Karpas-422 (cell line): ENCODE results near the gene HSPB6. TPM values are rescaled to one million over a fixed set of nuclear protein-coding genes. Genes with fewer than 3 reads are reported as not detected.

Experiments
- DNase-seq: peaks from one replicate; pipeline ENCODE4 v3.0.0-alpha.2; 2015
- H2AFZ ChIP-seq: fragments of 200-600 bp; sonication (generic); 2 replicates; pipeline ENCODE4 v1.6.1; 2014; ENCODE audit warnings: antibody characterized with exemption, low read length, mixed read lengths
- H3K27ac ChIP-seq: fragments of 200-600 bp; sonication (generic); 2 replicates; pipeline ENCODE4 v1.5.1; 2014; ENCODE audit warnings: mild to moderate bottlenecking, low read length, moderate library complexity
- H3K27me3 ChIP-seq: fragments of 200-600 bp; sonication (generic); 2 replicates; pipeline ENCODE4 v1.6.1; 2014; ENCODE audit warnings: low read length, mixed read lengths
- H3K36me3 ChIP-seq: fragments of 200-600 bp; sonication (generic); 2 replicates; pipeline ENCODE4 v1.6.1; 2014; ENCODE audit warnings: low read length, mixed read lengths; ENCODE audit not compliant: insufficient read depth
- H3K4me1 ChIP-seq: fragments of 200-600 bp; sonication (generic); 2 replicates; pipeline ENCODE4 v1.6.1; 2014; ENCODE audit warnings: mild to moderate bottlenecking, low read length, mixed read lengths
- H3K4me2 ChIP-seq: fragments of 200-600 bp; sonication (generic); 2 replicates; pipeline ENCODE4 v1.6.1; 2014; ENCODE audit warnings: low read length, low read depth, mild to moderate bottlenecking; ENCODE audit not compliant: poor library complexity, severe bottlenecking
- H3K4me3 ChIP-seq: fragments of 200-600 bp; sonication (generic); 2 replicates; pipeline ENCODE4 v1.5.1; 2014; ENCODE audit warnings: mild to moderate bottlenecking, antibody characterized with exemption, low read length, mixed read lengths
- H3K79me2 ChIP-seq: fragments of 200-600 bp; sonication (generic); 2 replicates; pipeline ENCODE4 v1.6.1; 2014; ENCODE audit warnings: mild to moderate bottlenecking, low read length, mixed read lengths
- H3K9ac ChIP-seq: fragments of 200-600 bp; sonication (generic); 2 replicates; pipeline ENCODE4 v1.6.0; 2014; ENCODE audit warnings: low read length
- H3K9me2 ChIP-seq: fragments of 200-600 bp; sonication (generic), shearing (Covaris generic); replicated peaks from 2 replicates; pipeline ENCODE4 v1.6.0; 2014; ENCODE audit warnings: mild to moderate bottlenecking, low read length, moderate library complexity; ENCODE audit not compliant: insufficient read depth
- H3K9me3 ChIP-seq: fragments of 300-700, 200-600 bp; sonication (generic); 2 replicates; pipeline ENCODE4 v1.6.1; 2014; ENCODE audit warnings: low read length, mixed read lengths
- H4K20me1 ChIP-seq: fragments of 200-600 bp; sonication (generic); 2 replicates; pipeline ENCODE4 v1.6.1; 2014; ENCODE audit warnings: mild to moderate bottlenecking, antibody characterized with exemption, low read length, low read depth; ENCODE audit not compliant: insufficient read depth
- total RNA-seq: library from RNA; depleted of rRNA; stranded (reverse); fragments of >200 nt; shearing (Covaris generic); gene quantifications from 2 replicates; pipeline ENCODE4 v1.2.3, GENCODE V29; 2014; ENCODE audit warnings: low replicate concordance

The HSPB6 gene
- total RNA-seq, 1 experiment from 2014 or later: 1.5 TPM

- Histone ChIP-seq H3K4me3 (peak overlapping the region; percentile 84), H3K4me2 (peak overlapping the region; percentile 98), H3K4me1 (peaks cover 56% of the 10 kb centered on the region), H3K9ac (peak overlapping the region; percentile 85), H4K20me1 (no peaks in the 10 kb centered on the region), H2AFZ (no peak overlapping the region), H3K9me3 (no peaks in the 10 kb centered on the region), H3K27ac (no peak overlapping the region), H3K79me2 (peaks cover 38% of the 10 kb centered on the region), H3K36me3 (no peaks in the 10 kb centered on the region), H3K9me2 (no peaks in the 10 kb centered on the region), H3K27me3 (no peaks in the 10 kb centered on the region)
- DNase-seq: no peak
Measured at GRCh38 chr19:35746531-35746930, 10.3 kb downstream of the HSPB6 start.

GRCh38 chr19:35746087-35746462, 10.8 kb downstream of the HSPB6 start:
- Histone ChIP-seq H3K27me3 (no peaks in the 10 kb centered on the region), H3K79me2 (peaks cover 38% of the 10 kb centered on the region), H3K4me3 (peak overlapping the region; percentile 84), H3K9me3 (no peaks in the 10 kb centered on the region), H3K9me2 (no peaks in the 10 kb centered on the region), H3K36me3 (no peaks in the 10 kb centered on the region), H3K4me2 (peak overlapping the region; percentile 98), H3K27ac (no peak overlapping the region), H4K20me1 (no peaks in the 10 kb centered on the region), H3K9ac (peak overlapping the region; percentile 85), H3K4me1 (peaks cover 60% of the 10 kb centered on the region), H2AFZ (no peak overlapping the region)
- no peak for DNase-seq

DNA sequence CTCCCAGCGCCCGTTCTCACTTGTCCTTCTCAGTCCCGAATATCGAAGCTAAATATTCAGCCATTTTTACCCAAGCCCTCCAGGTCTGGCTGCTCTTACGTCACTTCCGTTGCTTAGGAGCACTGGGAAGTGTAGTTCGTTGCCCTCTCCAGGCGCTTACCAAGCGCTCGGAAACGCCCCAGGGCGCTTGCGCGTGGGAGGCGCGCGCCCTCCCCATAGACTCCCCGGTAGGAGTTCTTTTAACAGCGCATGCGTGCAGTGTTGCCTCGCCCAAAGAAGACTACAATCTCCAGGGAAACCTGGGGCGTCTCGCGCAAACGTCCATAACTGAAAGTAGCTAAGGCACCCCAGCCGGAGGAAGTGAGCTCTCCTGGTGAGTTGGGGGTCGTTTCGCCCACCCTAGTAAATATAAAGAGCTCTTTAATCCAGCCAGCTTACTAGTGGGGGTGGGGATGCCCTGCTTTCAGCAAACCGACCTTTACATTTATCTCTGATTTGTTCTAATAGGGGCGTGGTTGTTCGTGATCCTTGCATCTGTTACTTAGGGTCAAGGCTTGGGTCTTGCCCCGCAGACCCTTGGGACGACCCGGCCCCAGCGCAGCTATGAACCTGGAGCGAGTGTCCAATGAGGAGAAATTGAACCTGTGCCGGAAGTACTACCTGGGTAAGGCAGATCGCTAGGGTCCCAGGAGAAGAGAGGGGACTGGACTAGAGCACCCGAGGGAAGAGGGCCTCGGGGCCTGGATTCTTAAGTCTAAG, 11.3 kb downstream of the HSPB6 start, which contains the start of the genes PSENEN and U2AF1L4:
TSS of gene PSENEN (plus strand) at position 324 of the 759 bp plus-strand sequence. CDS start at position 604, 280 bp downstream.
TSS of gene U2AF1L4 (minus strand) at position 91 of the 759 bp plus-strand sequence. CDS start at position 64, 27 bp downstream.
- Histone ChIP-seq H3K27me3 (no peaks in the 10 kb centered on the region), H4K20me1 (no peaks in the 10 kb centered on the region), H3K4me2 (peak within 1 kb of the TSS; percentile 98), H3K36me3 (no peaks in the 10 kb centered on the region), H2AFZ (peak within 1 kb of the TSS; percentile 58; the same call in 1 of the 2 replicates), H3K27ac (peak within 1 kb of the TSS; percentile 85), H3K9me2 (no peaks in the 10 kb centered on the region), H3K9me3 (no peaks in the 10 kb centered on the region), H3K4me3 (peak within 1 kb of the TSS; percentile 84), H3K79me2 (peaks cover 38% of the 10 kb centered on the region), H3K9ac (peak within 1 kb of the TSS; percentile 86), H3K4me1 (peaks cover 64% of the 10 kb centered on the region)
- peak; percentile 99 for DNase-seq

DNA sequence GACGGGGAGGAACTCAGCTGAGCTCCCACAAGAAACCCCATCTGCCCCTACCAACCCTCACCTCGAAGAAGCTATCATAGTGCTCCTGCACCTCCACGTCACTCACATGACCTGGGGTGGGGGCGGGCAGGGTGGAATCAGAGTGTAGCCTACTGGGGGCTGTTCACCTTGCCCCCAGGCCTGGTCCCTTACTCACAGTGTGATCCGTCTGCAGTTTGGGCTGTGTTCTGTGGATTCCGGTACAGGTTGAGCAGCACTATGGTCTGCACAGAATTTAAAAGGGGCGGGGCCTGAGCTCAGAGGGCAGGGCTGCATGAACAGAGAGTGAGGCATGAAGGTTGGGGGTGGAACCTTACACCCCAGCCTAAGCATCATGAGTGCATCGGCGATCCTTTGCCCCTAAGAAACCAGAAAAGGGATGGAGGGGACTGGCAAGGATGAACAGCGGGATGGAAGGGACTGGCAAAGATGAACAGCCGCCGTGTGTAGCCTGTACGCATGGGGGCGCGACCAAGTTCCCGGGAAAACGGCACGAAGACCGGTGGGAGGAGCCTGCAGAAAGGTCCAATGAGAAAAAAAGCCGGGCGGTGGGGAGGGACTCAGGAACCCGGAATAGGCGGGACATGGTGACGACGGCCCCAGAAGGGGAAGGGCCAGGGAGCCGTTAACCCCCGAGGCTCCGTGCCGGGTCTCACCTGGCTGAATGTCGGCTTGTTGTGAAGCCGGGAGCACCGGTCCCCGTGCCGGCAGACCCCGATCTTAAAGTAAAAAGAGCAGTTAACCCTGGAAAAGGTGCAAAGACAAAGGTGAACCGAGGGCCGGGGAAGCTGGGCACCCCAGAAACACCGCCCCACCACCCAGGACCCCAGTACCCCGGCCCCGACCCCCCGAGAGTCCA, 12.2 kb downstream of the HSPB6 start:
- H3K27ac ChIP-seq: peak overlapping the region; percentile 85
- H3K36me3 ChIP-seq: no peaks in the 10 kb centered on the region
- peak overlapping the region; percentile 58; the same call in 1 of the 2 replicates for H2AFZ ChIP-seq
- H4K20me1 ChIP-seq: no peaks in the 10 kb centered on the region
- H3K4me1 ChIP-seq: peaks cover 63% of the 10 kb centered on the region
- H3K9me3 ChIP-seq: no peaks in the 10 kb centered on the region
- H3K4me2 ChIP-seq: peak overlapping the region; percentile 98
- H3K4me3 ChIP-seq: peak overlapping the region; percentile 84
- no peaks in the 10 kb centered on the region for H3K9me2 ChIP-seq
- no peaks in the 10 kb centered on the region for H3K27me3 ChIP-seq
- DNase-seq: peak; percentile 98
- H3K79me2 ChIP-seq: peaks cover 29% of the 10 kb centered on the region
- H3K9ac ChIP-seq: peak overlapping the region; percentile 86

DNA sequence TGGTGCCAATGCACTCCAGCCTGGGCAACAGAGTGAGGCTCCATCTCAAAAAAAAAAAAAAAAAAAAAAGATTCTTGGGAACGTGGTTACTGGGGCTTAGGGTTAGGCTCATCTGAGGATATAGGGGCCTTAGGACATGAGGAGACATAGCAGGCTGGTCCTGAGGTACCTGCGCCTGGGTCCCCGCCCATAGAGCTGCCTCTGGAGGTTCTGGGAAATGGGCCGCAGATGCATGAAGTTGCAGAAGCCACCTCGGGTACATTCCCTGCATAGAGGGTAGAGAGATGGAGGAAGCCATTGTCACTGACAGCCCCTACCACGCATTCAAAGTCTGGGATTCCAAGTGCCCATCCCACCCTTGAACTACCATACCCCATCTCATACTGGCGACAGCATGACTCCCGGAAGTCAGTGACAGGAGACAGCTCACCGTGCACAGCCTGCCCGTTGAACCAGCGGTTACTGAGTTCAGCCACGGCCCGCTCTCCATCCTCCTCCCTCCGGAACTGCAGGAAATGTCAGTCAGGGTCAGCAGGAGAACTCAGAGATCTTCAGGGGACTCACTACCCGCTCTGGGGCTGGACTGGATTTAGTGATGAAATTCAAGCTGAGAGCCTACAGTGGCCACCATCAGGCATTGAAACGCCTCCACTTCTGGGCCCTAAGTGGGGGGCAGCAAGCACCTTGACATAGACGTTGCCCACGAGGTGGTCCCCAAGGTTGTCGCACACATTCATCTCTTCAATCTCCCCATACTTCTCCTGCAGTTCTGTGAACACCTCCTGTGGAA, 13.0 kb downstream of the HSPB6 start:
- H3K4me3 ChIP-seq: peak overlapping the region; percentile 84
- H2AFZ ChIP-seq: no peak overlapping the region
- H3K9ac ChIP-seq: peak overlapping the region; percentile 86
- peak overlapping the region; percentile 98 for H3K4me2 ChIP-seq
- H4K20me1 ChIP-seq: no peaks in the 10 kb centered on the region
- no peaks in the 10 kb centered on the region for H3K9me2 ChIP-seq
- no peaks in the 10 kb centered on the region for H3K27me3 ChIP-seq
- no peaks in the 10 kb centered on the region for H3K36me3 ChIP-seq
- H3K79me2 ChIP-seq: peaks cover 24% of the 10 kb centered on the region
- peaks cover 59% of the 10 kb centered on the region for H3K4me1 ChIP-seq
- no peak overlapping the region for H3K27ac ChIP-seq
- H3K9me3 ChIP-seq: no peaks in the 10 kb centered on the region
- no peak for DNase-seq

DNA sequence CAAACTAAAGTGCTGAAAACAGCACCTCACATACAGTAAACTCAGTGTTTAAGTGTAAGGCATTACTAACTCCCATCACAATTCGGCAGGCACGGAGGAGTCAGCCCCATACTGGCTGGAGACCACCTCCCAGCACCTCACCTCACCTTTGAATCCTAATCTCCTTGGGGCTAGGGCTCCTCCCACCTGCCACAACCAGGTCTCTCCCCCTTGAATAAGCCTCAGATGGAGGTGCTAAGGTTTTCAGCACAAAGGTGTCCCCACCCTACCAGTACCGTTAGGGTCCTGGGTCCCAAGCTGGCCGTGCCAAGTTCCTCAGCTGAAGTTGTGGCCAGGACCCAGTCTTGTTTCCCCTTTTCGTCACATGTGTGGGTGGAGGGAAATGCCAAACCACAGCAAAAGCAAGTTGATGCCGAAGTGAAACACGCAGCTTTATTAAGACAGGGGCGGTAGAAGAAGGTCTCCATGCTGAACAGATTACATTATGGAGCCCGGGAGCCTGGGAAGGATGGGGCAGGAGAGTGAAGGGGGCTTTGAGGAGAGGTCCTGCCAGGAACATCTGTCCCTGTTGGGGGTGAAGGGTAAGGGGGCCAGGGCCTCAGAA, 14.6 kb downstream of the HSPB6 start, which contains the start of gene IGFLR1:
TSS of gene IGFLR1 (minus strand) at position 332 of the 604 bp plus-strand sequence. CDS start 1,272 bp downstream, outside the sequence.
- Histone ChIP-seq H3K9ac (peak within 1 kb of the TSS; percentile 74), H4K20me1 (no peaks in the 10 kb centered on the region), H3K9me2 (no peaks in the 10 kb centered on the region), H3K9me3 (no peaks in the 10 kb centered on the region), H3K4me2 (peak within 1 kb of the TSS; percentile 94), H3K4me3 (peak within 1 kb of the TSS; percentile 38; the same call in 1 of the 2 replicates), H3K27me3 (no peaks in the 10 kb centered on the region), H3K79me2 (peaks cover 20% of the 10 kb centered on the region), H2AFZ (peak within 1 kb of the TSS; percentile 45; the same call in 1 of the 2 replicates), H3K27ac (peak within 1 kb of the TSS; percentile 58), H3K36me3 (no peaks in the 10 kb centered on the region), H3K4me1 (peaks cover 51% of the 10 kb centered on the region)
- peak; percentile 66 for DNase-seq

GRCh38 chr19:35741203-35741515, 15.7 kb downstream of the HSPB6 start:
- no peak for DNase-seq
- Histone ChIP-seq H3K79me2 (peaks cover 12% of the 10 kb centered on the region), H3K4me2 (peak overlapping the region; percentile 94), H3K9ac (peak overlapping the region; percentile 74), H2AFZ (no peak overlapping the region), H4K20me1 (no peaks in the 10 kb centered on the region), H3K4me3 (peak overlapping the region; percentile 90), H3K9me3 (no peaks in the 10 kb centered on the region), H3K27me3 (no peaks in the 10 kb centered on the region), H3K36me3 (no peaks in the 10 kb centered on the region), H3K9me2 (no peaks in the 10 kb centered on the region), H3K27ac (peak overlapping the region; percentile 74), H3K4me1 (peaks cover 42% of the 10 kb centered on the region)
